ENCODE results near the gene PCSK5.

- TF ChIP-seq POLR2A (IDR thresholded peaks at IDR 0.05) (no peak), CTCF (IDR thresholded peaks at IDR 0.05) (no peak)
Observed at GRCh38 chr9:76289042-76289441, 398.6 kb downstream of the PCSK5 start.

Data from right lobe of liver (tissue), 4 donors.